Hypothalamus (tissue), 51 donors: ENCODE measurements around the gene PRIM1.

ENCODE experiments used
- DNase-seq, 51 donors: peaks; one replicate each; lab custom pipeline; 2025; lab: John Stamatoyannopoulos, UW

PRIM1 gene

DNA sequence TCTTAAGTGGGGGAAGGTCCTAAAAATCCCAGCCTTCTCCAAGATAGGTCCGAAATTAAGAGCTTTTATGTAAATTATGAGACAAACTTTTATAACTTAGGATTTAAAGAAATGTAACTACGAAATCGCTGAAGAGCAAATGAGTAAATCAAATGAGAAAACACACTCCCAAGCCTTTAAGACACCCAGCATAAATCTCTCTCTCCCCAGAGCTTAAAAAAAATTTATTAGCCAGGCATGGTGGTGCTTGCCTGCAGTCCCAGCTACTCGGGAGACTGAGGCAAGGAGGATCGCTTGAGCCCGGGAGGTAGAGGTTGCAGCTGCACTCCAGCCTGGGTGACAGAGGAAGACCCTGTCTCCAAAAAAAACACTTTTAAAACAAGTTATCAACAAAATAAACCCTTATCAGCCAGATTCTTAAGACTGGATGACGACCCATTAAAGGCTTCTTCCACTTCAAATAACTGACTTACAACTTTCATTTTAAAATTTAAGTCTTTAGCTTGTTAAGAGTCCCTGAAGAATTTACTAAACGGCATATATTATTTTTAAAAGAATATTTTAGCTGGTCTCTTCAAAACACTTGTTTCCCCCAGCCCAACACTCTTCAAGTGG, 67.3 kb downstream of the PRIM1 start:
- no peak for DNase-seq

DNA sequence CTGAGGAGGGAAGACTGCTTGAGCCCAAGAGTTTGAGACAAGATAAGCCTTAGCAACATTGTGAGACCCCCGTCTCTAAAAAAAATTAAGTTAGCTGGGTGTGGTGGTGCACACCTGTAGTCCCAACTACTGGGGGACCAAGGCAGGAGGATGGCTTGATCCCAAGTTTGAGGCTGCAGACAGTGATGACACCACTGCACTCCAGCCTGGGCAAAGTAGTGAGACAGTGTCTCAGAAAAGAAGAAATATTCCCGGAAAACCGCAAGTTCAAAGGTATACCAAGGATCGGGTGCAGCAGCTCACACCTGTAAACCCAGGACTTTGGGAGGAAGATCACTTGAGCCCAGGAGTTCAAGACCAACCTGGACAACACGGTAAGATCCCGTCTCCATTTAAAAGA, 69.8 kb downstream of the PRIM1 start:
- no peak for DNase-seq
